DND-41 (cell line): ENCODE measurements around the gene TLNRD1.

Experiments used
- ATAC-seq: fragments of 200-7000 bp; cut with Tn5 transposase; 3 replicates; pipeline ENCODE4 v1.9.1; 2021; ENCODE audit warnings: low read depth; ENCODE audit not compliant: insufficient read depth
- DNase-seq: peaks from one replicate; pipeline ENCODE4 v3.0.0-alpha.2; 2020
- H2AFZ ChIP-seq: 2 replicates; pipeline ENCODE4 v1.6.0; 2012; ENCODE audit warnings: low read depth, low read length
- H3K27ac ChIP-seq: 2 replicates; pipeline ENCODE4 v1.5.1; 2012; ENCODE audit warnings: low read length, inconsistent platforms
- H3K27me3 ChIP-seq: fragments of 200-600 bp; sonication (generic); 2 replicates; pipeline ENCODE4 v1.6.0; 2012; ENCODE audit warnings: low read length, mild to moderate bottlenecking, inconsistent platforms; ENCODE audit not compliant: insufficient read depth, poor library complexity
- H3K36me3 ChIP-seq: 2 replicates; pipeline ENCODE4 v1.5.1; 2012; ENCODE audit warnings: low read length, inconsistent platforms; ENCODE audit not compliant: insufficient read depth
- H3K4me1 ChIP-seq: 2 replicates; pipeline ENCODE4 v1.5.1; 2012; ENCODE audit warnings: mild to moderate bottlenecking, low read length; ENCODE audit not compliant: insufficient read depth
- H3K4me2 ChIP-seq: 2 replicates; pipeline ENCODE4 v1.6.0; 2012; ENCODE audit warnings: mild to moderate bottlenecking, moderate library complexity, low read length, inconsistent platforms; ENCODE audit not compliant: insufficient read depth
- H3K4me3 ChIP-seq, 2 experiments: fragments of 200-600 bp in 1 of 2; shearing (Covaris generic) in 1 of 2; 2 replicates each; pipeline ENCODE4 v1.5.1; 2012 to 2016; ENCODE audit warnings: inconsistent platforms in 2 of 2, low read length in 2 of 2, mild to moderate bottlenecking in 2 of 2, low read depth in 1 of 2, moderate library complexity in 1 of 2
- H3K79me2 ChIP-seq: 2 replicates; pipeline ENCODE4 v1.6.0; 2012; ENCODE audit warnings: low read length, inconsistent platforms; ENCODE audit not compliant: insufficient read depth
- H3K9ac ChIP-seq: 2 replicates; pipeline ENCODE4 v1.6.0; 2012; ENCODE audit warnings: low read depth, mild to moderate bottlenecking, inconsistent platforms, low read length, moderate library complexity
- H3K9me3 ChIP-seq: 2 replicates; pipeline ENCODE4 v1.5.1; 2012; ENCODE audit warnings: low read length, moderate library complexity, mild to moderate bottlenecking, inconsistent platforms; ENCODE audit not compliant: insufficient read depth, severe bottlenecking
- H4K20me1 ChIP-seq: 2 replicates; pipeline ENCODE4 v1.6.0; 2012; ENCODE audit warnings: low read length; ENCODE audit not compliant: insufficient read depth
- EZH2 ChIP-seq: IDR thresholded peaks from 3 replicates; pipeline ENCODE4 v1.6.1; 2012; ENCODE audit warnings: borderline replicate concordance, low read depth, mild to moderate bottlenecking, moderate library complexity, low read length, inconsistent platforms; ENCODE audit not compliant: severe bottlenecking
- TF ChIP-seq, protein P1 (sequence below): IDR thresholded peaks from 2 replicates; pipeline ENCODE4 v1.5.1; 2012; ENCODE audit warnings: borderline replicate concordance, low read length, moderate library complexity, mild to moderate bottlenecking; ENCODE audit not compliant: poor library complexity, severe bottlenecking; ENCODE audit errors: extremely low read depth

Gene TLNRD1

DNA sequence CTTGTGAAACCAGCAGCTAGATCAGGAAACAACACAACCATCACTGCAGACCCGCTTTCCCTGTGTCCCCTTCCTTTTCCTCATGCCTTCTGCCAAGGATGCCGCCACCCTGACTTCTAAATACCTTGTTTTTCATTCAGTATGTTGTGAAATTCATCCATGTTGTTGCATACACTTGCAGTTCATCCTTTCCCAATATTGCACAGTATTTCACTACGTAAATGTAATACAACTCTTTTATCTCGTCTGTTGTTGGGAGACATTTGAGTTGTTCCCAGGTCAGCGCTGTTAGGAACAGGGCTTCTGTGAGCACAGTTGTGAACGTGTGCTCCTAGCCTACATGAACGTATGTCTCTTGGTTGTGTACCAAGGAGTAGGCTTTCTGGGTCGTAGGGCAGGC lies 24.2 kb downstream of the TLNRD1 start:
- Histone ChIP-seq H3K4me3 (no peak overlapping the region), H3K9me3 (no peaks in the 10 kb centered on the region), H3K4me2 (no peak overlapping the region), H3K9ac (no peak overlapping the region), H3K79me2 (no peaks in the 10 kb centered on the region), H3K27ac (no peak overlapping the region), H3K27me3 (no peaks in the 10 kb centered on the region), H3K4me1 (no peaks in the 10 kb centered on the region), H2AFZ (no peak overlapping the region), H3K36me3 (no peaks in the 10 kb centered on the region), H4K20me1 (no peaks in the 10 kb centered on the region)
- TF ChIP-seq EZH2, result no peak
- TF ChIP-seq, protein P1, sequence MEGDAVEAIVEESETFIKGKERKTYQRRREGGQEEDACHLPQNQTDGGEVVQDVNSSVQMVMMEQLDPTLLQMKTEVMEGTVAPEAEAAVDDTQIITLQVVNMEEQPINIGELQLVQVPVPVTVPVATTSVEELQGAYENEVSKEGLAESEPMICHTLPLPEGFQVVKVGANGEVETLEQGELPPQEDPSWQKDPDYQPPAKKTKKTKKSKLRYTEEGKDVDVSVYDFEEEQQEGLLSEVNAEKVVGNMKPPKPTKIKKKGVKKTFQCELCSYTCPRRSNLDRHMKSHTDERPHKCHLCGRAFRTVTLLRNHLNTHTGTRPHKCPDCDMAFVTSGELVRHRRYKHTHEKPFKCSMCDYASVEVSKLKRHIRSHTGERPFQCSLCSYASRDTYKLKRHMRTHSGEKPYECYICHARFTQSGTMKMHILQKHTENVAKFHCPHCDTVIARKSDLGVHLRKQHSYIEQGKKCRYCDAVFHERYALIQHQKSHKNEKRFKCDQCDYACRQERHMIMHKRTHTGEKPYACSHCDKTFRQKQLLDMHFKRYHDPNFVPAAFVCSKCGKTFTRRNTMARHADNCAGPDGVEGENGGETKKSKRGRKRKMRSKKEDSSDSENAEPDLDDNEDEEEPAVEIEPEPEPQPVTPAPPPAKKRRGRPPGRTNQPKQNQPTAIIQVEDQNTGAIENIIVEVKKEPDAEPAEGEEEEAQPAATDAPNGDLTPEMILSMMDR, result no peak
- no peak for ATAC-seq
- no peak for DNase-seq

DNA sequence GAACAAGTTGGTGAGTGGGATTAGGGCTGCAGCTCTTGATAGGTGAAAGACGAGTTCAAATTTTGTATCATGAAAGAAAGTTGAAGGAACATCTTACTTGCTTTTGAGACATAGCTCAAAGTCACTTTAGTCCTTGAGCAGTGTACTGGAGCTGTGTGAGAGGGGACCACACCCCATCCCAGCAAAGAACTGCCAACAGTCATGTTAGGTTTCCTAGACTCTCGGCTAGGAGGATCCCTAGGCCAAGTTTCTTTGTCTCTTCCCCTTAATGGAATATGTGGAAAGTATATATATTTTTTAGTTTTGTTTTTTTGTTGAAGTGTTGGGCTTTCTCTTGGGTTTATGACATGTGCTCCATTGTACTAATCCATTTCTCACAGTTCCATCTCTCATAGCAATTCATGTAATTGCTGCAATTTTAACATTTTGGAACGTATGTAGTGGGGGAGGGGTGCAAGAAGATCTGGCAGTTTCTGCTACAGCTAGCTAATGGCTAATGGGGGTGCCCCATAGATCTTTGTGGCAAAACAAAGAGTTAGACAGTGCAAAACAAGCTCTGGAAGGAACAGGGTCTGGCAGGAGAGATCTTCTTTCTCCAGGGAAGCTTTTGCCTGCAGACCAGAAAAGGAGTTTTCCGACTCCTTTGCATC lies 25.1 kb downstream of the TLNRD1 start:
- Histone ChIP-seq H3K4me2 (no peak overlapping the region), H2AFZ (no peak overlapping the region), H3K27ac (no peak overlapping the region), H3K4me3 (no peak overlapping the region), H4K20me1 (no peaks in the 10 kb centered on the region), H3K79me2 (no peaks in the 10 kb centered on the region), H3K4me1 (no peaks in the 10 kb centered on the region), H3K9ac (no peak overlapping the region), H3K36me3 (no peaks in the 10 kb centered on the region), H3K9me3 (no peaks in the 10 kb centered on the region), H3K27me3 (no peaks in the 10 kb centered on the region)
- no peak for TF ChIP-seq EZH2
- TF ChIP-seq, protein P1, result no peak
- no peak for ATAC-seq
- no peak for DNase-seq

DNA sequence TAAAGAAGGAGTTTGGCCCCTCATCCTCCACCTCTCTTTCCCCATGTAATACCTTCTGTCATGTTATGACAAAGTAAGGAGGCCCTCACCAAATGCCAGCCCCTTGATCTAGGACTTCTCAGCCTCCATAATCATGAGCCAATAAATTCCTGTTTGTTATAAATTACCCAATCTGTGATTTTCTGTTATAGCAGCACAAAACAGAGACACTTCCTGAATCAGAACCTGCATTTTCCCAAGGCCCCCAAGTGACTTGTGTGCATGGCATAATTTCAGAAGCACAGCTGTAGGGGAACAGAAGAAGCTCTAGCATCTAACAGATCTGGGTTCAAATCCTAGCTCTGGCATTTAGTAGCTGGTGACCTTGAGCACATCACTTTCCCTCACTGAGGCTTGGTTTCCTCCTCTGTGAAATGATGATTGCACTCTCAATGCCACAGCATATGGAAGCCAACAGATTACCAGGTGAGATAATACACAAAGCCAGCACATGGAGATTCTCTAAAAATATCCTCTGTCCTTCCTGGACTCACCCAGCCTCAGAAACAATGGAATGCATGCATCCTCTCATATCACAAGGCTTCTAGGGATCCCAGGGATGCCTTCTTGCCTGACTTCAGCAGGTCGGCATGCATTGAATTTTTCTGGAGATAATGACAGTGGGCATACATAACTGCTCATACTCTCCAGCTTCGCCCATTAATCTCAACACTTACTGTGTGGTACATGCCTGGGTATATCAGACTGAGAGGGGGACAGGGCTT lies 26.3 kb downstream of the TLNRD1 start:
- no peaks in the 10 kb centered on the region for H3K36me3 ChIP-seq
- H3K9ac ChIP-seq, result no peak overlapping the region
- no peaks in the 10 kb centered on the region for H4K20me1 ChIP-seq
- H3K4me2 ChIP-seq, result no peak overlapping the region
- H3K4me3 ChIP-seq, result no peak overlapping the region
- ATAC-seq, result no peak
- no peak for TF ChIP-seq EZH2
- TF ChIP-seq, protein P1, result no peak
- no peaks in the 10 kb centered on the region for H3K27me3 ChIP-seq
- no peaks in the 10 kb centered on the region for H3K4me1 ChIP-seq
- DNase-seq, result no peak
- H3K79me2 ChIP-seq, result no peaks in the 10 kb centered on the region
- H3K27ac ChIP-seq, result no peak overlapping the region
- H3K9me3 ChIP-seq, result no peaks in the 10 kb centered on the region
- H2AFZ ChIP-seq, result no peak overlapping the region
